Mesenchymal stem cell (in vitro differentiated cells and primary cell): ENCODE measurements around the gene NPIPB4. TPM values are rescaled to one million over a fixed set of nuclear protein-coding genes. Genes with fewer than 3 reads are reported as not detected.
"Not testable (repeated sequence)": the region's sequence is repeated elsewhere in the genome, so short reads cannot be mapped to it uniquely, and the experiment has no call there.

ENCODE experiments used
- DNase-seq: peaks from one replicate; pipeline ENCODE4 v3.0.0-alpha.2; 2013
- H2AFZ ChIP-seq: one replicate; pipeline ENCODE4 v1.6.1; 2013; ENCODE audit warnings: low read depth, mild to moderate bottlenecking, control low read depth, inconsistent platforms, low read length, moderate library complexity
- H2AK5ac ChIP-seq: 2 replicates; pipeline ENCODE4 v1.6.1; 2013; ENCODE audit warnings: low read length, moderate library complexity, mild to moderate bottlenecking, inconsistent platforms; ENCODE audit not compliant: severe bottlenecking
- H2BK120ac ChIP-seq: one replicate; pipeline ENCODE4 v1.6.1; 2013; ENCODE audit warnings: low read depth, mild to moderate bottlenecking, inconsistent platforms, low read length, moderate library complexity
- H2BK12ac ChIP-seq, 2 experiments: one replicate each; pipeline ENCODE4 v1.6.1; 2013; ENCODE audit warnings: inconsistent platforms in 2 of 2, low read length in 2 of 2, mild to moderate bottlenecking in 2 of 2, moderate library complexity in 2 of 2, control low read depth in 1 of 2
- H2BK15ac ChIP-seq: one replicate; pipeline ENCODE4 v1.6.1; 2013; ENCODE audit warnings: mild to moderate bottlenecking, low read depth, inconsistent platforms; ENCODE audit not compliant: poor library complexity, severe bottlenecking
- H2BK5ac ChIP-seq: 2 replicates; pipeline ENCODE4 v1.6.1; 2013; ENCODE audit warnings: low read depth, mild to moderate bottlenecking, low read length, control low read depth, inconsistent platforms; ENCODE audit not compliant: poor library complexity, severe bottlenecking
- H3K14ac ChIP-seq, 2 experiments: one replicate each; pipeline ENCODE4 v1.6.1; 2013; ENCODE audit warnings: inconsistent platforms in 2 of 2, low read length in 2 of 2, control low read depth in 1 of 2, mild to moderate bottlenecking in 1 of 2, moderate library complexity in 1 of 2
- H3K18ac ChIP-seq, 2 experiments: one replicate each; pipeline ENCODE4 v1.6.1; 2013; ENCODE audit warnings: inconsistent platforms in 2 of 2, low read length in 2 of 2, control low read depth in 1 of 2, low read depth in 1 of 2, mild to moderate bottlenecking in 1 of 2
- H3K23ac ChIP-seq, 2 experiments: one replicate each; pipeline ENCODE4 v1.6.1; 2013; ENCODE audit warnings: inconsistent platforms in 2 of 2, low read length in 2 of 2, mild to moderate bottlenecking in 2 of 2, moderate library complexity in 2 of 2, control low read depth in 1 of 2
- H3K27ac ChIP-seq: 2 replicates; pipeline ENCODE4 v1.5.1; 2013; ENCODE audit warnings: mild to moderate bottlenecking, moderate library complexity, low read length, control low read depth, inconsistent platforms; ENCODE audit not compliant: poor library complexity, severe bottlenecking
- H3K27me3 ChIP-seq, 2 experiments: 2 replicates each; pipeline versions ENCODE4 v1.6.1 to v1.7.0; 2013; ENCODE audit warnings: low read length in 2 of 2, mild to moderate bottlenecking in 2 of 2, moderate library complexity in 2 of 2, control low read depth in 1 of 2, inconsistent platforms in 1 of 2; ENCODE audit not compliant: control insufficient read depth in 1 of 2, insufficient read depth in 1 of 2
- H3K36me3 ChIP-seq, 2 experiments: 2 replicates each; pipeline versions ENCODE4 v1.6.1 to v1.7.0; 2013; ENCODE audit warnings: low read length in 2 of 2, control low read depth in 1 of 2, inconsistent platforms in 1 of 2, low read depth in 1 of 2, mild to moderate bottlenecking in 1 of 2; ENCODE audit not compliant: insufficient read depth in 2 of 2, control insufficient read depth in 1 of 2
- H3K4ac ChIP-seq, 2 experiments: one replicate each; pipeline ENCODE4 v1.6.1; 2013; ENCODE audit warnings: inconsistent platforms in 2 of 2, low read length in 2 of 2, mild to moderate bottlenecking in 2 of 2, moderate library complexity in 2 of 2, control low read depth in 1 of 2, low read depth in 1 of 2
- H3K4me1 ChIP-seq: 2 replicates; pipeline ENCODE4 v1.6.1; 2013; ENCODE audit warnings: low read depth, low read length, control low read depth; ENCODE audit not compliant: control insufficient read depth, insufficient read depth
- H3K4me2 ChIP-seq: 2 replicates; pipeline ENCODE4 v1.6.1; 2013; ENCODE audit warnings: low read length, mild to moderate bottlenecking, inconsistent platforms; ENCODE audit not compliant: poor library complexity, severe bottlenecking
- H3K4me3 ChIP-seq, 2 experiments: 2 replicates each; pipeline versions ENCODE4 v1.5.1 to v1.7.0; 2013; ENCODE audit warnings: low read length in 2 of 2, mild to moderate bottlenecking in 2 of 2, control low read depth in 1 of 2, low read depth in 1 of 2; ENCODE audit not compliant: insufficient read depth in 1 of 2
- H3K79me1 ChIP-seq: replicated peaks from 2 replicates; pipeline ENCODE4 v1.6.1; 2013; ENCODE audit warnings: mild to moderate bottlenecking, control low read depth, low read length, inconsistent platforms; ENCODE audit not compliant: poor library complexity, severe bottlenecking
- H3K9ac ChIP-seq: 2 replicates; pipeline ENCODE4 v1.7.0; 2013; ENCODE audit warnings: mild to moderate bottlenecking, low read length, moderate library complexity
- H3K9me3 ChIP-seq: 2 replicates; pipeline ENCODE4 v1.7.0; 2013; ENCODE audit warnings: mild to moderate bottlenecking, low read length; ENCODE audit not compliant: control insufficient read depth
- H4K8ac ChIP-seq: one replicate; pipeline ENCODE4 v1.6.1; 2013; ENCODE audit warnings: inconsistent platforms, mild to moderate bottlenecking, low read length, moderate library complexity
- H4K91ac ChIP-seq: one replicate; pipeline ENCODE4 v1.6.1; 2013; ENCODE audit warnings: mild to moderate bottlenecking, low read length, inconsistent platforms
- WGBS: methylation state at CpG from one replicate; pipeline ENCODE4 v1.1.7; 2013; ENCODE audit warnings: mixed read lengths; 5-methylcytosine and 5-hydroxymethylcytosine counted together
- polyA plus RNA-seq, 2 experiments: library from polyadenylated mRNA; stranded (reverse); fragments of 200-250 nt; gene quantifications; one replicate each; pipeline ENCODE4 v1.2.3, GENCODE V29; 2013

NPIPB4 gene
- polyA plus RNA-seq (2013, experiment 1 of 2) = 14.8 TPM
- polyA plus RNA-seq (2013, experiment 2 of 2) = 9.1 TPM

DNA sequence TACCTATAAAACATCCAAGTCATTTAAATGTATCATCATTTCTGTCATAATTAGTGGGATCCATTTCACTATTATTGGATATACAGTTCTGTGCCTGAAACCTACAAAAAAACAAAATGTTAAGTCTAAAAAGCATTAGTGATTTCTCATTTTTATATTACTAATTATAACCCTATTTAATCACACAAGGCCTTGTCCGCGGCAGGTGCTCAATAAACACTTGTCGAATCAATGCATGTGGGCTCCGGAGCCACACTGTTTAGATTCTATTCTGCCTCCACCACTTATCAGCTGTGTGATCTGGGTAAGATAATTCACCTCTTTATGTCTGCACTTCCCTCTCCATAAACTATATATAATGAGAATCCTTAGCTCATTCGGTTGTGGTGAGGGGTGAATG, at the start of gene NPIPB4:
NPIPB4 (minus strand) TSS at position 101 of the 400 bp plus-strand sequence. CDS start 378 bp downstream, outside the sequence.
- H4K8ac ChIP-seq, H3K9ac ChIP-seq, H2AFZ ChIP-seq, H2BK120ac ChIP-seq, H3K23ac ChIP-seq, H4K91ac ChIP-seq, H3K4me1 ChIP-seq, H2BK15ac ChIP-seq, H3K18ac ChIP-seq, H2BK5ac ChIP-seq, H3K4ac ChIP-seq, H3K4me3 ChIP-seq, H3K27me3 ChIP-seq, H3K36me3 ChIP-seq, DNase-seq, H3K27ac ChIP-seq, H2AK5ac ChIP-seq, H3K79me1 ChIP-seq, H3K14ac ChIP-seq, H3K4me2 ChIP-seq, H2BK12ac ChIP-seq, H3K9me3 ChIP-seq: not testable (repeated sequence)
- WGBS = no CpG with 5 or more reads among the region's 5 CpGs

DNA sequence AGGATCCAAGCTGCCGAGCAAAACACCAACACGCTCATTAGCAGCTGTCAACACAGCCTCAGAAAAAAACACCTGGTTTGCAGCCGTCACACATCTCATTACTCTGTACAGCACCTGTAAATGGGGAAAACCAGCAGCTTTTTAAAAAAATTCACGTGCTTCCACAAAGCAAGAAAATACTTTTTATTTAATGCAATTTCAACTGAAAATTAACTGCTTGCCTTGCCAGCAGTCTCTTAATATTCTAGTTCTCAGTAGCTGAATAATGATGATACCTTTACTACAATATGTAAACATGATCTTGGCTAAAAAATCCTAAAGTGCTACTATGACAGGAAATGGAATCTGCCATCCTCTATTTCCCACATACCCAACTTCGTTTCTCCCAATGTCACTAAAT, 41.4 kb upstream of the NPIPB4 start:
- not testable (repeated sequence) for H3K4me1 ChIP-seq, H3K36me3 ChIP-seq, H2AK5ac ChIP-seq, H3K9ac ChIP-seq, H3K27me3 ChIP-seq, H2BK5ac ChIP-seq, H3K9me3 ChIP-seq, H3K23ac ChIP-seq, H4K91ac ChIP-seq, DNase-seq, H3K4me3 ChIP-seq, H3K14ac ChIP-seq, H3K4me2 ChIP-seq, H2BK12ac ChIP-seq, H3K79me1 ChIP-seq, H2BK120ac ChIP-seq, H2AFZ ChIP-seq, H3K4ac ChIP-seq, H4K8ac ChIP-seq, H3K27ac ChIP-seq, H2BK15ac ChIP-seq, H3K18ac ChIP-seq
- 71% methylated on average over 1 of the region's 5 CpGs for WGBS

DNA sequence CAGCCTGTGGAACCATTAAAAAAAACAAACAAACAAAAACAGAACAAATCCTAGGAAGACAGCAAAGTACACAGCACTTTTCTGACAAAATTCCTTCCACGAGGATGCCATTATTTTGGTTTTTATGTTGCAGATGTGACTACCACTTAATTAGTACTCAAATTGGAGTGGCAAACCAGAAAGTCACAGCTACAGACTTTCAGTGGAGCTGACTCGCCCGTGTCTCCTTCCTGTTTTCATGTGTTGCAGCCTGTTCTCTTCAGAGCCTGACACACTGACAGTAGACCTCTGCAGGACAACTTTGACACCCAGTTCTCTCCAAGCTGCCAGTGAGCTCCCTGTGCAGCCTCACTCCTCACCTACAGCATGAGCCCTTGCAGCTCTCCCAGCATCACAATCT, 24.4 kb upstream of the NPIPB4 start:
- not testable (repeated sequence) for H3K23ac ChIP-seq, H3K79me1 ChIP-seq, H3K9ac ChIP-seq, DNase-seq, H4K8ac ChIP-seq, H3K14ac ChIP-seq, H2BK15ac ChIP-seq, H2AFZ ChIP-seq, H3K4ac ChIP-seq, H3K18ac ChIP-seq, H3K4me2 ChIP-seq, H3K4me3 ChIP-seq, H3K4me1 ChIP-seq, H3K9me3 ChIP-seq, H2BK5ac ChIP-seq, H2BK12ac ChIP-seq, H2AK5ac ChIP-seq, H4K91ac ChIP-seq, H2BK120ac ChIP-seq, H3K27me3 ChIP-seq, H3K36me3 ChIP-seq, H3K27ac ChIP-seq
- no CpG with 5 or more reads among the region's 3 CpGs for WGBS

DNA sequence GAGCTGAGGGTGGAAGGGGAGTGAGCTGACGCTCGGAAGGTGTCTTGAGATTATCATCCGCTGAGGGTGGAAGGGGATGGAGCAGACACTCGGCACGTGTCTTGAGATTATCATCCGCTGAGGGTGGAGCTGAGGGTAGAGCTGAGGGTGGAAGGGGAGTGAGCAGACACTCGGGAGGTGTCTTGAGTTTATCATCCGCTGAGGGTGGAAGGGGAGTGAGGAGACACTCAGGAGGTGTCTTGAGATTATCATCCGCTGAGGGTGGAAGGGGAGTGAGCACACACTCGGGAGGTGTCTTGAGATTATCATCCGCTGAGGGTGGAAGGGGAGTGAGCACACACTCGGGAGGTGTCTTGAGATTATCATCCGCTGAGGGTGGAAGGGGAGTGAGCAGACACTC, 20.4 kb downstream of the NPIPB4 start:
- H3K27me3 ChIP-seq, H3K14ac ChIP-seq, H4K91ac ChIP-seq, H3K4me1 ChIP-seq, H3K4me3 ChIP-seq, H2BK15ac ChIP-seq, H3K4me2 ChIP-seq, H2BK12ac ChIP-seq, H3K23ac ChIP-seq, H2BK5ac ChIP-seq, H2AK5ac ChIP-seq, DNase-seq, H2BK120ac ChIP-seq, H2AFZ ChIP-seq, H3K27ac ChIP-seq, H4K8ac ChIP-seq, H3K18ac ChIP-seq, H3K36me3 ChIP-seq, H3K4ac ChIP-seq, H3K9ac ChIP-seq, H3K9me3 ChIP-seq, H3K79me1 ChIP-seq: not testable (repeated sequence)
- WGBS = no CpG with 5 or more reads among the region's 13 CpGs
